Endothelial cell of coronary artery (primary cell): ENCODE results near the gene RXRG. TPM values are rescaled to one million over a fixed set of nuclear protein-coding genes. Genes with fewer than 3 reads are reported as not detected.

Source experiments
- total RNA-seq: library from RNA; depleted of rRNA; stranded (reverse); fragments of >200 nt; gene quantifications from 2 replicates; pipeline ENCODE4 v1.2.3, GENCODE V29; 2014

RXRG gene
- not detected in 2 replicates for total RNA-seq

GRCh38 chr1:165444897-165445370 lies at the start of gene RXRG:
TSS of gene RXRG (minus strand) at chr1:165445126. CDS start at chr1:165444893, 233 bp downstream.

DNA sequence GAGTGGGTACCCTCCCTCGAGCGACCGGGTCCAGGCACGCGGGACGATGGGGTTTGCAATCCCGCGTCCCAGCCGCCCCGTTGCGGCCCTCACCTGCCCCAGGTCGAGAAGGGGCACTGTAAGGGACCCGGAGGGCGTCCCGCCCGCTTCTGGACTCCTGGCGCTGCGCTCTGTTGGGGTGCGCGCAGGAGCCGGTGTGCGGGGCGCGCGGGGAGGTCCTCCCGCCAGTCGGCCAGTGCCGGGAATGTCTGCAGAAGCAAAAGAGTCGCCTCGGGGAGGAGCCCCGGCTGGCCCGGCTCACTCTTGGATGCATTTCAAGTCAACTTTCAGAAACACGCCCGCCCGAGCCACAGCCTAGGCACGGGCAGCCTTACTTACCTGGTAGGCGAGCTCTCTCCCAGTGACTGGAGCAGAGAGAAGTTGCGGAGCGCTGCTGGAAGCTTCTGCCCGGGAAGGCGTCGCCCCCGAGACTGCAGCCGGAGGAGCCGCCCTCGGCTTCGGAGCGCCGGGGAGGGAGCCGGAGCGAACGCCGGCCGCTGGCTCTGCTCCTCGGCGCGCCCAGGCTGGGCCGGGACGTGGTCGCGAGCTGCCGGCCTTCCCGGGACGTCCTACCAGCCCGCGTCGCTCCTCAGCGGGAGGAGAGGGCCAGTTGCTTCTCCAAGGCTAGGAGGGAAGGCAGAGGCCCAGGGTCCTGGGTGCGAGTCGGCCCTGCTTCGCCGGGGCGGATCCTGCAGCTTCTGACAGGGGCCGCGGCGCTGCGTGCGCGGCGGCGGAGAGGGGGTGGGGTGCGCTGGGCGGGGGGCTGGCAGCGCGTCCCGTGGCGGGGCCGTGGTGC lies 88.7 kb downstream of the RXRG start, which contains the start of gene LMX1A:
Gene LMX1A, minus strand, starts transcription at position 739 of the 835 bp plus-strand sequence. CDS start 1,156 bp downstream, outside the sequence.

Other genes with a start within 250 kb of the RXRG start
- not detected in 2 replicates for gene LMX1A, start 88.4 kb downstream of the RXRG start, total RNA-seq
- not detected in 2 replicates for gene LRRC52, start 98.9 kb upstream of the RXRG start, total RNA-seq
- 95.6 and 153 TPM in 2 replicates for gene MGST3, start 186.1 kb upstream of the RXRG start, total RNA-seq